Astrocyte (in vitro differentiated cells and primary cell): ENCODE data around the gene THY1.

Experiments
- CTCF ChIP-seq: IDR thresholded peaks from 2 replicates; pipeline ENCODE4 v1.5.1; 2011; ENCODE audit warnings: low read depth, mild to moderate bottlenecking, inconsistent platforms, low read length, moderate library complexity; ENCODE audit not compliant: insufficient read depth
- EZH2 ChIP-seq: IDR thresholded peaks from 2 replicates; pipeline ENCODE4 v1.6.1; 2012; ENCODE audit warnings: mild to moderate bottlenecking, low read length, inconsistent platforms; ENCODE audit not compliant: insufficient read depth

- TF ChIP-seq CTCF (no peak), EZH2 (no peak)
Measured at GRCh38 chr11:119438599-119438998, 15.6 kb upstream of the THY1 start.
